ENCODE results near the gene IL36RN.

Gene IL36RN

DNA sequence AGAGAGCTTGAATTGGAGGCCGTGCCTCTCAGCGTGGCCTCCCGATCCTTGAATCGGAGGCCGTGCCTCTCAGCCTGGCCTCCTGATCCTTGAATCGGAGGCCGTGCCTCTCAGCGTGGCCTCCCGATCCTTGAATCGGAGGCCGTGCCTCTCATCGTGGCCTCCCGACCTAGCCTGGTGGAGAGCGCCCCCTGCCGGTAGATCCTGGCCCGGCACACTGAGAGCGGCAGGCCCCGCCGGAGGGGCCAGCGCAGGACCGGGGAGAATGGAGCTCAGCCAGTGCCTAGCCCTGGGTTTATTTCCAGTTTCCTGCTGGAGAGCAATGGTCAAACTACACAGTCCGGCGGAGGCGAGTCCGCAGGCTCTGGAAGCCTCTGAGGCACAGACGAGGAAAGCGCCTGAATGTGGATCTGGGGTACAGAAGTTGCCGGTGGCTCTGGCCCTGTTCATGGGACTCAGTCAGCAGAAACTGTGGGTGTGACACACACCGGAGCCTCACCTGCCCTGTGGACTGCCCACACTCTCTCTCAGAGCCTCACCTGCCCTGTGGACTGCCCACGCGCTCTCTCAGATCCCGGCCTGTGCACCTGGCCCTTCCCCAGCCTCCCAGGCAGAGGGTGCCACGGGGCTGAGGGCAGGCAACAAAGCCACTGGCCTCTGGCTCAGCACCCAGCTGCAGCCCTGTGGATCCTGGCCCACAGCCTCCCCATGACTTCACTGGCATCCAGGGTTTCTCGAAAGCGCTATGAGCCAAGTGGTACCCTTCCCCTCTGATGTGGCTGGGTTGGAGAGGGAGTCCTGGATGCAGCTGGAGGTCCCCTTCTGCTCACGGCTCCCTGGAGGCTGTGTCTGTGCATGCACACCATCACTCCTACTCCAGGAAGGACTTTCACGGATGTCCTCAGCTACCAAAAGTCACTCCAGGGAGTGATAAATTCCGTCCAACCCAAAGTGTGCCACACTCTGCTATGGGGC lies 7.8 kb upstream of the IL36RN start:
- DNase-seq = no peak

DNA sequence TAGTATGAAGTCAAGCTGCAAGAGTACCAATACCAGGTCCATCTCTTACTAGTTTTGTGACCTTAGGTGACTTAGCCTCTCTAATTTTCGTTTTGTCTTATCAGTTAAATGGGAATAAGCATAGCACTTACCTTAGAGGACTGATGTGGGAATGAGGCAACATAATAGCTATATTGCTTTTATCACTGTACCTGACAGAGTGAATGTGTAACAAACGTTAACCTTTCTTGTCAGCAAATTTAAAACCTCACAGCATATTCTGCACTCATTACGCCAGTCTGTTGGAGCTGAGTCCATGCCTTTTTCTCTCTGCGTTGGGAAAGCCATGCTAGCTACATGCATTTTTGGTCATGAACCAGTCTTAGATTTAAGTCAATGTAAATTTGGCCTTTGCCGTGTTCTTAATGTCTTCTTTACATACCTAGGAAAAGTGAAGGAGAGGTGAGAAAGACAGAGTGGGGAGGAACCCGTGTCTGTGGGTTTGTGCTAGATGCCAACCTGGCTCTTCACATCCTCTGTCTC lies 6.5 kb upstream of the IL36RN start, which contains the start of gene IL36B:
TSS of gene IL36B (minus strand) at position 472 of the 522 bp plus-strand sequence.
- DNase-seq = no peak

DNA sequence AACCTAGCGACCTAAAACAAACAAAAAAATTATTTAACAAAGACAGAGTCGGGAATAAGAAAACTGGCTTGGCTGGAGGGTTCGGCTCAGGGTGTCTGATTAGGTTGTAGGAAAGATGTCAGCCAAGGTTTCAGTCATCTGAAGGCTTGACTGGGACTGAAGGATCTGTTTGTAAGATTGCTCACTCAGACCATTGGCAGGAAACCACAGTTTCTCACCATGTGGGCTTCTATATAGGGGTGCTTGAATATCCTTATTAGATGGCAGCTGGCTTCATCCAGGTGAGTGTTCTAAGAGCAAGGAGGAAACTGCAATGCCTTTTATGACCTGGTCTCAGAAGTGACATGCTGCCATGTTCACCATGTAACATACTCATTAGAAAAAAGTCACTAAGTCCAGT lies 5.3 kb upstream of the IL36RN start:
- DNase-seq = no peak

DNA sequence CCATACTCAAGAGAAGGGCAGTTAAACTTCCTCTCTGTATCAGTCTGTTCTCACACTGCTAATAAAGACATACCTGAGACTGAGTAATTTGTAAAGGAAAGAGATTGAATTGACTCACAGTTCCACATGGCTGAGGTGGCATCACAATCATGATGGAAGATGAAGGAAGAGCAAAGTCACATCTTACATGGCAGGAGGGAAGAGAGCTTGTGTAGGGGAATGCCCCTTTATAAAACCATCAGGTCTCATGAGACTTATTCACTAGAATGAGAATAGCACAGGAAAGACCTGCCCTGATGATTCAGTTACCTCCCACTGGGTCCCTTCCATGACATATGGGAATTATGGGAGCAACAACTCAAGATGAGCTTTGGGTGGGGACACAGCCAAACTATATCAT lies 4.9 kb upstream of the IL36RN start:
- DNase-seq = no peak

DNA sequence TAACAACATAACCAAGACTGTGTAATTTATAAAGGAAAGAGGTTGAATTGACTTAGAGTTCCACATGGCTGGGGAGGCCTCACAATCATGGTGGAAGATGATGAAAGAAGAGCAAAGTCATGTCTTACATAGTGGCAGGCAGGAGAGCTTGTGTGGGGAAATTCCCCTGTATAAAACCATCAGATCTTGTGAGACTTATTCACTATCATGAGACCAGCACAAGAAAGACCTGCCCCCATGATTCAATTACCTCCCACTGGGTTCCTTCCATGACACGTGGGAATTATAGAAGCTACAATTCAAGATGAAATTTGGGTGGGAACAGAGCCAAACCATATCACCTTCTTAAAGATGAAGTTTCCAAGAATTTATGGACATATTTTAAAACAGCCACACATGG lies 2.5 kb upstream of the IL36RN start:
- DNase-seq = no peak

DNA sequence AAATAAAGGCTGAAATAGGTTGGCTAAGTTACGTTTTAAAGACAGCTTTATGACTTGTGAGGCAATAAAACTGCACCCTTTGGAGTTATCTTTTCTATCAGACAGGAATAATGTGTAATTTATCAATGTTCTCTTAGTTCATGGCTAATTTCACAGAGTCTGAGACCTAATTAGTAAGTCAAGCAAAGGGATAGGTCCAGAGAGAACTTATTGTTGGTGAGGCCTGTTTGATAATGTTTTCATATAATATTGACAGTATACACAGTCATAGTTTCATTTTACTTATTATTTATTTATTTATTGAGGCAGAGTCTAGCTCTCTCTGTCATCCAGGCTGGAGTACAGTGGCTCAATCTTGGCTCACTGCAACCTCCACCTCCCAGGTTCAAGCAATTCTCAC lies 1.9 kb upstream of the IL36RN start:
- no peak for DNase-seq

DNA sequence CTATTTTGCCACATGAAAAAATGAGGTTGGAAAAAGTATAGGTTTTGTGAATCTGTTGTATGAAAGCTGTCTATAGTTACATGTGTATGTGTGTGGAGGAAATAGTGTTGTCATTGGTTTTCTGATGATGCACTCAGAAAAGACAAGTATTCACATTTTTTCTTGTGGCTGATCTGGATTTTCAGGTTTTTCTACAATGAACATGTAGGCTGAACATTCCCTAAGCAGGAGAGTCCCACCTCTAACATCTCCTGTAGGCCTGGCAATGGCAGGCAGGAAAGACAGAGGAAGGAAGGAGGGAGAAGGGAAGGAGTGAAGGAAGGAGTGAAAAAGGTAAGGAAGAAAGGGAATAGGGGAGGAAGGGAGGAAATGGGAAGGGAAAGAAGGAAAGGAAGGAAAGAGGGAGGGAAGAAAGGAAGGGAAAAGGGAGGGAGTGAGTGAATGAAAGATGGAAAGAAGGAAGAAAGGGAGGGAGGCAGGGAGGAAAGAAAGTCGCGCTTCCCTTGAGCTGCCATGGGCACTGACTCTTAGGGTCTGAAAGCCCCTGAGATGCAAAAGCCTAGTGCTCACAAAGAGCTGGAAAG lies 495 bp upstream of the IL36RN start:
- DNase-seq = no peak

DNA sequence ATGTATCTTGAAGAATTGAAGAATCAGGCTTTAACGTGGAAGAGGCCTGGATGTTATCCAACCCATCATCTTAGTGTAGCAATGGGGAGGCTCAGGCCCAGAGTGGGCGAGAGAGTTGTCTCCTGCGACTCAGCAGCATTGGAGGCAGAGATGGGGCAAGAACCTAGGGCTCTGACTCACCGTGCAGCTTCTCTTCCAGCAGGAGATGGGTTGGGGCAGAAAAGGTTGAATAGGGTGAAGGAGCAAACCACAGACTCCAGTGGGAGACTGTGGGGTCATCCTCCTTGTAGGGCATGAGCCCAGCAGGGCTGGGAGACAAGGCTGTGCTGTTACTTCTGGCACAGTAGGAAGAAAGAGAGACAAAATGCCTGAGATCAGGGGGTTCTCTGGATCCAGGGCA lies 1.4 kb downstream of the IL36RN start:
- no peak for DNase-seq

DNA sequence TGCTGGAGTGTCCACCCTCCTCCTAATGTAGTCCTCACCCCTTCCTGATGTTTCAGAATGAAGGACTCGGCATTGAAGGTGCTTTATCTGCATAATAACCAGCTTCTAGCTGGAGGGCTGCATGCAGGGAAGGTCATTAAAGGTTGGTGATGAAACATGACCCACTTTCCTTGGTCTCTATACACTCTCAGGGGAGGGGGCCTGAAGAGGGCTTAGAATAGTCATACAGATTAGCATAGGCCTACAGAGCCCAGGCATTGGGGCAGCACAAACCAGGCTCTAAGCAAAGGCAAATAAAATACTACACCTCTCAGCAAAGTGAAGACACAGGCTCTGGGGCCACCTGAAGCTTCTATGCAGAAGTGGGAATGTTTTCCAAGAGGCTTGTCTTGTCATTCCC lies 1.8 kb downstream of the IL36RN start:
- no peak for DNase-seq

DNA sequence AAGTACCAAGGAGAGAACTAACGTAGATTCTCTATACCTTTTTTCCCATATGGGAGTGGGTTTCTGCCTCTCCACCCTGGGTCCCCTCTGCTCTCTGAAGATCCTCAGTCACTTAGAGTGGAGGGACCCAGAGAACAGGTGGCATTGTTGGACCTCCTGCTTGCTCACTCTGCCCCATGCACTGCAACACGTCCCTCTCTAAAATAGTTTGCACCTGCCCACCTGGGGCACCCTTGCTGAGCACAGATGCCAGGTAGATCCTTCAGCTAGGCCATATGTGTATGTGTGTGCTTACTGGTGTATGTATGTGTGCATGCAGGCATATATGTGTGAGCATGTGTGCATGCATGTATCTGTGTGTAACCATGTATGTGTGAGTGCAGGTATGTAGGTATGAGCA lies 2.2 kb downstream of the IL36RN start:
- DNase-seq = no peak

DNA sequence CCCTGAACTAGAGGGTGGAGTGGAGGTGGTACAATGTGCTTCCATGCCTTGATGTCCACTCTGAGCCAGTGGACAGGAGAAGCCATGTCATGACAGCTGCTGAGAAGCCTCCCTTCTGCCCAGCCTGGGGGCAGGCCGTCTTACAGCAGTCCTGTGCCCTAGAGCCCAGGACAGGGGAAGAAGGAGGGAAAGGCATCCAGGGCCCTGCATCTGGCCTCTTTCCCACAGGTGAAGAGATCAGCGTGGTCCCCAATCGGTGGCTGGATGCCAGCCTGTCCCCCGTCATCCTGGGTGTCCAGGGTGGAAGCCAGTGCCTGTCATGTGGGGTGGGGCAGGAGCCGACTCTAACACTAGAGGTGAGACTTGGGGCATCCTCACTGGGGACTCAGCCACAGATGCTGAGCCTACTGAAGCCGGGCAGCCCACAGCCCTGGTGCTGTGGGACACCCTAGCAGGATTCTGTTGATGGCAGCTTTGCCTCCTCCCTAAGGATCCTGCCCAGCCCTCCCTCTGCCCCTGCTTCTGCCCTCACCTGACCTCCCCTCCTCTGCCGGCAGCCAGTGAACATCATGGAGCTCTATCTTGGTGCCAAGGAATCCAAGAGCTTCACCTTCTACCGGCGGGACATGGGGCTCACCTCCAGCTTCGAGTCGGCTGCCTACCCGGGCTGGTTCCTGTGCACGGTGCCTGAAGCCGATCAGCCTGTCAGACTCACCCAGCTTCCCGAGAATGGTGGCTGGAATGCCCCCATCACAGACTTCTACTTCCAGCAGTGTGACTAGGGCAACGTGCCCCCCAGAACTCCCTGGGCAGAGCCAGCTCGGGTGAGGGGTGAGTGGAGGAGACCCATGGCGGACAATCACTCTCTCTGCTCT lies 3.1 kb downstream of the IL36RN start:
- no peak for DNase-seq

DNA sequence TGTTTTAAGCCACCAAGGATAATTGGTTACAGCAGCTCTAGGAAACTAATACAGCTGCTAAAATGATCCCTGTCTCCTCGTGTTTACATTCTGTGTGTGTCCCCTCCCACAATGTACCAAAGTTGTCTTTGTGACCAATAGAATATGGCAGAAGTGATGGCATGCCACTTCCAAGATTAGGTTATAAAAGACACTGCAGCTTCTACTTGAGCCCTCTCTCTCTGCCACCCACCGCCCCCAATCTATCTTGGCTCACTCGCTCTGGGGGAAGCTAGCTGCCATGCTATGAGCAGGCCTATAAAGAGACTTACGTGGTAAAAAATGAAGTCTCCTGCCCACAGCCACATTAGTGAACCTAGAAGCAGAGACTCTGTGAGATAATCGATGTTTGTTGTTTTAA lies 5.3 kb downstream of the IL36RN start:
- no peak for DNase-seq

DNA sequence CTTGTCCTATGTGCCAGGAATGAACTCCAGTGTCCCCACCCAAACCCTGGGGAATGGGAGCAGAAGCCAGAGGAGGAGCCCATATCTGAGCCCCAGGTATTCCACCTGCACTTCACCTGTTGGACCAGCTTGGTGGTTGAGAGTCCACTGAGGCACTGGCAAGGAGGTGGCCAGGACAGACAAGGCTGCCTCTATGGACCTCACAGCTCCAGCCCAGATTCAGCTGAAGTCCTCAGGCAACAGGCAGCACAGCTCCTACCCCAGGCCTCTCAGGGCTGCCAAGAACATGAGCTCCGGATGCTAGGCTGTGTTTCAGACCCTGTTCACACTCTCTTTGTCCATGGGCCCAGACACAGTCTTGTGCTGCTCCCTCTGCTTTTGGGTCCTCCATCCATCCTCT lies 5.9 kb downstream of the IL36RN start:
- no peak for DNase-seq

DNA sequence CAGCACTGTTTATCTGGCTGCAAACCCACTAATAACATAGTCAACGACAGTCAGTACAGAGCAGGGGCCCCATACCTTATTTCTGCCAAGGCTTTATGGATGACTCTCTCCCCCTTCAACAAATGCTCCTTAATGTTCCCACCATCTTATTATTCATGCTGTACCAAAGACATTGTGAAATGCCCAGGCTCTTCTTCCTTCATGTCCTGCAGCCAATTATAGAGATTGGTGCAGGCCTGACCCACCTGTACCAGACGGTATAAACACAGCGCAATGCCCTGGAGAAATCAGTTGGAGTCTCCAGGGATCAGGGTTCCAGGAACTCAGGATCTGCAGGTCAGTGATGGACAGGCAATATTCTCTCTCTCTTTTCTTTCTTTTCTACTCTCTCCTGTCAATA lies 8.7 kb downstream of the IL36RN start, which contains the start of gene IL1F10:
TSS of gene IL1F10 (plus strand) at position 290 of the 400 bp plus-strand sequence. CDS start 4,769 bp downstream, outside the sequence.
- no peak for DNase-seq

DNA sequence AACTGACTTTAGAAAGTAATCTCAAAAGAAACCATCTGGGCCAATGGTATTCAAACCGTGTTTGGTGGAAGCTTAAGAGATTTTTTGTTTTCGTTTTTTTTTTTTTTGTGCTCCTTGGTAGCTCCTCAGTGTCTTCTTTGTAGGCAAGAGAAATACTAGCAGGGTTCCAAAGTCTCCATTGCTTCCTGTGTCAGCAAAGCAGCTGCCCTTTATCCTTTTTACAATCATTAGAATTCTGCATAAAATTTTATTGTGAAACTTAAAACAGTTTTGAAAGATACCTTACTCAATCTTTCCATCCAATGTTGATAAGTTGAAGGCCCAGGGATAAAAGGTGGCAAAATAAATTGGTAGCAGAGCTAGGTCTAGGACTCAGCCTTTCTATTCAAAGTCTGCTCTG lies 9.3 kb downstream of the IL36RN start:
- no peak for DNase-seq

DNA sequence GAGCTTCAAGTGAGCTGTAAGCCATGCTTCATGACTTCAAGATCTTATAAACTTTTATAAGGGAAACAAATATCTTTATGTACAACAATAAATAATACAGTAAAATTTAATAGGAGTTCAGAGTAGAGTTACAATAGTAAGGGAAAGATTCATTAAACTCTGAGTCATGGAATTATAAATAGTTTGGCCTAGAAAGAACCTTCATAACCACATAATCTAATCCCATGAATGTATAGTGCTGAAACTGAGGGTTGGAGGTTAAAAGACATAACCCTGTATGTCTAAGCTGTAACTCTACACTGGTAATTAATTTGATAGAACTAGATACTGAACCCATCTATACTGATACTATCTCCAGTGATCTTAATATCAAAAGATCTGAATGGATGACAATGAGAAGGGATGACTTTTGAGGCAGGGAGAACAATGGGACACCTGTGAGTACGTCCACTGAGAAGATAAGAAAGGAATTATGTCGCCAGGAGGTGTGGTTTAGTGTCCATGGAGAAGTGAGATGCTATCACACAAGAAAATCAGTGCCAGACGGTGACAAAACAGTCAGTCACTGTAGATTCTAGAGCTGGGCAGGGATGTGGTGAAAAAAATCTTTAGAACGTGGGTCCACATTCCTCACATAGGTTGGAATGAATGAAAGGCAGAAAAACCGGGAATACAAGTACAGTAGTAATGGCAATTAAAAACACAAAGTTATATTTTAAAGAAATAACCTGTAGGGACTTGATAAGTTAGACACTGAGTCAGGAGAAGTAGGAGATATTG lies 9.9 kb downstream of the IL36RN start:
- DNase-seq = no peak

DNA sequence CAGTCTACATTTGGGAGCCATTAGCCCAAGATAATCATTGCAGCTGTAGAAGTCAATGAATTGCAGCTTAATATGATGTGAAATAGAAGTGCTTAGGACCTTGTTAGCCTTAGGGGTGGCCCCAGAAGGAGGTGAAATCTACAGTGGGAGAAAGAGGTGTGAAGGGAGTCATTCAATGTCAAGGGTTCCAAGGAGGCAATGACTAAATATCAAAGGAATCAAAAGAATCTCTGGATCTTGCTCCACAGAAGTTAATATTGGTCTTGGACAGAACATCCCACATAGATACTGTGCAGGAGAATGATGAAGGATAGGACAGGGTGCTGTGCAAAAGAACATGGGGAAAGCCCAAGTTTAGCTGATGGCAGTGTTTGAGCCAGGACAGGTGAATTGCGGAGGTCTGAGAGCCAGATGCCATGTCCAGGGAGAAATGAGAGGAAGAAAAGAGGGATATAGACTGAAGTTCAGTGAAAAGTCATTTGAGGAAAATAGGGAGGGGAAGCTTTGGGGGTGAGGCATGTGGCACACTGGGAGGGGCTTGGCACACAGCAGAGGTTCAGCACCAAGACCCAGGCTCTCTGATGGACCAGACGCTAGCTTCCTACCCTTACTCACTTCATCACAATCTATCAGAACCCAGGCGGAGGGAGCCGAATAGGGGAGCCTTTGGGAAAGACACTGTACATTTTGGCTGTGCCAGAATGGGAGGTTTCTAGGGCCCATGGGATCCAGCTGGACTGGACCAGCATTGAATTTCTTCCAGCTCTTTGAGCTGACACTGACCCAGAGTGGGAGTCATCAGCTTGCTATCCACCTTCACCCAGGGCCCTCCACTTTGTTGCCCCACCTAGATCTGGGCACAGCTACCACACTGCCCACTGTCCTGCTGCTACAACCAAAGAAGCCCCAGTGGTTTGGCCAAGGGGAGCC lies 10.9 kb downstream of the IL36RN start:
- no peak for DNase-seq

DNA sequence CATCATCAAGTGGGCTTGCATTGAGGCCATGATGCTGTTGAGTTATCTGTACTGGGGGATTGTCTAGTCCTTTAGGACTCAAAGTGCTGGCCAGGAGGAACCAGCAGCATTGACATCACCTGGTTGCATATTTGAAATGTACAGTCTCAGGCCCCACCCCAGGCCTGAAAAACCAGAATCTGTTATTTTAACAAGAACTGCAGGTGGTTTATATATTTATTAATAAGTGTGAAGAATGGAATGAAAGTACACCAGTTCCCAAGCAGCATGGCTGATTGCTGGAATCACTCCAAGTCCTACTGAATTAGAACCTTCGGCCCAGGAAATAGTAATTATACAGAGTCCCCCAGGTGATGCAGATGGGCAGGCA lies 11.6 kb downstream of the IL36RN start:
- no peak for DNase-seq

DNA sequence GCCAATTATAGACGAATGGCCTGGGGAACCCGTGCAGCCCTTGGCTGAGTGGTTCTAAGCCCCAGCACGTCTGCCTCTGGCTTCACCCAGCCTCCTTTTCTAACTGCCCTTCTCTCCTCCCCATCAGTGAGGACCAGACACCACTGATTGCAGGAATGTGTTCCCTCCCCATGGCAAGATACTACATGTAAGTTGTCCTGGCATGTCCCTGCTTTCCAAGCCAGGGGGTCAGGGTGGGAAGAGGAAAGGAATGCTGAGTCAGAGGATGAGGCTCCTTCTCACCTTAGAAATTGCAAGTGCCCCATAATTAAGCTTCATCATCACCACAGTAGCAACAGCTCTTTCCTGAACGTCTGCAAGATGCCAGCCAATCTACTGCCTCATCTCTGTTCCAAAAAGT lies 13.6 kb downstream of the IL36RN start:
- DNase-seq = no peak

DNA sequence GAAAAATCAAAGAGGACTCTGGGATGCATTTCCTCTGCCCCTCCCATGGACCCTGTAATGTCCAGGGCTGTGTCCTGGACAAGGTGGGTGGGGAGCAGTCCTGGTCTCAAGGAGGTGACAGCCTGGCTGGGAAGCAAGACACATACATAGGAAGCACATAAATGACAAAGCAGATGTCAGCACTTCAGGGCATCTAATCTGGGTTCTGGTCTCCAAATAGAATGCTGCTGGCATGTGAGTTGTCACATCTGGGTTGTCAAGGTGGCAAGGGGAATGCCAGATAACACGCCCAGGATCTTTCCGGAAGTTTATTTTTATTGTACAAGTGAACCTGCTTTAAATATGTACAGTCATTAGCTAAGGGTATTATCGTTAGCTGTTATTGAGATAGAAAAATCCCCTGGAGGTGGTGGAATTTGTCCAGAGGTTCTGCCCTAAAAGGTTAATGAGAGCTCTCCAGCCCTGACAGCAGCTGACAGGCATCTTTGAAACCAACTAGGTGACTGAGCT lies 14.4 kb downstream of the IL36RN start:
- DNase-seq = no peak

DNA sequence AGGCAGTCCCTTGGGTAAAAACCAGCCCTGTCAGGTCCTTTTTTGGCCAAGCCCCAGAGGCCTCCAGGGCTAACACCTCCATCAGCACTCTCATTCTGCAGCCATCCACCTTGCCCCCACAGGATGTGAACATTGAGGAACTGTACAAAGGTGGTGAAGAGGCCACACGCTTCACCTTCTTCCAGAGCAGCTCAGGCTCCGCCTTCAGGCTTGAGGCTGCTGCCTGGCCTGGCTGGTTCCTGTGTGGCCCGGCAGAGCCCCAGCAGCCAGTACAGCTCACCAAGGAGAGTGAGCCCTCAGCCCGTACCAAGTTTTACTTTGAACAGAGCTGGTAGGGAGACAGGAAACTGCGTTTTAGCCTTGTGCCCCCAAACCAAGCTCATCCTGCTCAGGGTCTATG lies 16.0 kb downstream of the IL36RN start:
- DNase-seq = no peak

All from NCI-H510A (cell line).